ENCODE measurements around the gene AK3. TPM values are rescaled to one million over a fixed set of nuclear protein-coding genes. Genes with fewer than 3 reads are reported as not detected.
"Not testable (repeated sequence)": the region's sequence is repeated elsewhere in the genome, so short reads cannot be mapped to it uniquely, and the experiment has no call there.

AK3 gene
- polyA plus RNA-seq, 3 donors, result 3.7 to 14.5 (median 13.8) TPM

DNA sequence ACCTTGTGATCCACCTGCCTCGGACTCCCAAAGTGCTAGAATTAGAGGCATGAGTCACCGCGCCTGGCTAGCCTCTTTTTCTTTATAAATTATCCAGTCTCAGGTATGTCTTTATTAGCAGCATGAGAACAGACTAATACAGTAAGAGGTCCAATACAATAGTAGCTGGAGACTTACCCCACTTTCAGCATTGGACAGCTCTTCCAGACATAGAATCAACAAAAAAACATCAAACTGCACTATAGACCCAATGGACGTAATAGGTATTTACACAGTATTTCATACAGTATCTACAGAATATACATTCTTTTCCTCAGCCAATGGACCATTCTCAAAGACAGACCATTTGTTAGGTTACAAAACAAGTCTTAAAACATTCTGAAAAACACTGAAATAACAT lies 45.6 kb upstream of the AK3 start:
- intact Hi-C loops (cut with micrococcal nuclease), result no loop called here
- Mint-ChIP-seq H3K27ac (no peak overlapping the region), H3K4me3 (no peak overlapping the region), H3K4me1 (no peaks in the 10 kb centered on the region), H3K27me3 (ENCODE audit: low read depth in 3 of 3) (peaks cover 20 to 22% (median 21%) of the 10 kb centered on the region in 3 donors), H3K36me3 (no peaks in the 10 kb centered on the region), H3K9me3 (peaks cover 0 to 3% (median 0%) of the 10 kb centered on the region in 7 donors)
- H3K4me3 ChIP-seq (replicated peaks in 1 of 3; ENCODE audit: low read depth in 2 of 3, low read length in 3 of 3), result no peak overlapping the region
- no peaks in the 10 kb centered on the region for H3K36me3 ChIP-seq (replicated peaks in 1 of 2; ENCODE audit: control insufficient read depth in 1 of 2, insufficient read depth in 2 of 2, low read length in 2 of 2)
- H3K27ac ChIP-seq (ENCODE audit: low read depth in 1 of 2, low read length in 2 of 2), result no peak overlapping the region
- H3K9ac ChIP-seq (ENCODE audit: insufficient read depth, low read length, poor library complexity, severe bottlenecking), result no peak overlapping the region
- no peak overlapping the region for H2AFZ ChIP-seq (ENCODE audit: insufficient read depth, low read depth, low read length, poor library complexity, severe bottlenecking)
- H3K4me1 ChIP-seq (ENCODE audit: control insufficient read depth in 1 of 2, insufficient read depth in 2 of 2, low read length in 2 of 2), result no peaks in the 10 kb centered on the region
- no peak for DNase-seq
- no peak overlapping the region for H3K4me2 ChIP-seq (replicated peaks; ENCODE audit: extremely low read depth, low read length, poor library complexity, severe bottlenecking)
- no peaks in the 10 kb centered on the region for H3K9me3 ChIP-seq (replicated peaks in 1 of 2; ENCODE audit: control insufficient read depth in 1 of 2, insufficient read depth in 1 of 2, low read length in 2 of 2)
- TF ChIP-seq, protein P1, sequence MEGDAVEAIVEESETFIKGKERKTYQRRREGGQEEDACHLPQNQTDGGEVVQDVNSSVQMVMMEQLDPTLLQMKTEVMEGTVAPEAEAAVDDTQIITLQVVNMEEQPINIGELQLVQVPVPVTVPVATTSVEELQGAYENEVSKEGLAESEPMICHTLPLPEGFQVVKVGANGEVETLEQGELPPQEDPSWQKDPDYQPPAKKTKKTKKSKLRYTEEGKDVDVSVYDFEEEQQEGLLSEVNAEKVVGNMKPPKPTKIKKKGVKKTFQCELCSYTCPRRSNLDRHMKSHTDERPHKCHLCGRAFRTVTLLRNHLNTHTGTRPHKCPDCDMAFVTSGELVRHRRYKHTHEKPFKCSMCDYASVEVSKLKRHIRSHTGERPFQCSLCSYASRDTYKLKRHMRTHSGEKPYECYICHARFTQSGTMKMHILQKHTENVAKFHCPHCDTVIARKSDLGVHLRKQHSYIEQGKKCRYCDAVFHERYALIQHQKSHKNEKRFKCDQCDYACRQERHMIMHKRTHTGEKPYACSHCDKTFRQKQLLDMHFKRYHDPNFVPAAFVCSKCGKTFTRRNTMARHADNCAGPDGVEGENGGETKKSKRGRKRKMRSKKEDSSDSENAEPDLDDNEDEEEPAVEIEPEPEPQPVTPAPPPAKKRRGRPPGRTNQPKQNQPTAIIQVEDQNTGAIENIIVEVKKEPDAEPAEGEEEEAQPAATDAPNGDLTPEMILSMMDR (IDR thresholded peaks at IDR 0.05), result no peak
- H4K20me1 ChIP-seq (ENCODE audit: insufficient read depth, low read length), result no peaks in the 10 kb centered on the region
- 100% methylated on average over 1 of the region's 4 CpGs for WGBS (ENCODE audit: insufficient coverage)
- H3K79me2 ChIP-seq (ENCODE audit: insufficient read depth, low read length), result no peaks in the 10 kb centered on the region
- peaks cover 4 to 11% of the 10 kb centered on the region in 2 donors for H3K27me3 ChIP-seq (ENCODE audit: control insufficient read depth in 2 of 2, insufficient read depth in 2 of 2, low read length in 2 of 2)

DNA sequence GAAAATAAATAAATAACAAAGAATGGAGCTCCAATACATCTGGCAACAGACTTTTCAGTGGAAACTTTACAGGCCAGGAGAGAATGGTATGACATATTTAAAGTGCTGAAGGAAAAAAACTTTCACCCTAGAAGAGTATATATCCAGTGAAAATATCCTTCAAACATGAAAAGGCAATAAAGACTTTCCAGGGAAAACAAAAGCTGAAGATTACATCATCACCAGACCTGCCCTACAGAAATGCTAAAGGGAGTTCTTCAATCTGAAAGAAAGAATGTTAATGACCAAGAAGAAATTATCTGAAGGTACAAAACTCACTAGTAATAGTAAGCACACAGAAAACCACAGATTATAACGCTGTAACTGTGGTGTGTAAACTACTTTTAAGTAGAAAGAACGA lies 43.4 kb upstream of the AK3 start:
- no peaks in the 10 kb centered on the region for H3K27me3 ChIP-seq (ENCODE audit: control insufficient read depth in 2 of 2, insufficient read depth in 2 of 2, low read length in 2 of 2)
- Mint-ChIP-seq H3K36me3 (no peaks in the 10 kb centered on the region), H3K4me1 (peaks cover 6% of the 10 kb centered on the region), H3K27me3 (ENCODE audit: low read depth in 3 of 3) (peaks cover 13 to 21% (median 14%) of the 10 kb centered on the region in 3 donors), H3K9me3 (no peaks in the 10 kb centered on the region), H3K4me3 (no peak overlapping the region), H3K27ac (no peak overlapping the region)
- no peaks in the 10 kb centered on the region for H4K20me1 ChIP-seq (ENCODE audit: insufficient read depth, low read length)
- intact Hi-C loops (cut with micrococcal nuclease), result no loop called here
- H3K36me3 ChIP-seq (replicated peaks in 1 of 2; ENCODE audit: control insufficient read depth in 1 of 2, insufficient read depth in 2 of 2, low read length in 2 of 2), result no peaks in the 10 kb centered on the region
- H3K79me2 ChIP-seq (ENCODE audit: insufficient read depth, low read length), result no peaks in the 10 kb centered on the region
- no peak for DNase-seq
- no CpG with 5 or more reads among the region's 2 CpGs for WGBS (ENCODE audit: insufficient coverage)
- H2AFZ ChIP-seq (ENCODE audit: insufficient read depth, low read depth, low read length, poor library complexity, severe bottlenecking), result no peak overlapping the region
- no peak overlapping the region for H3K4me2 ChIP-seq (replicated peaks; ENCODE audit: extremely low read depth, low read length, poor library complexity, severe bottlenecking)
- H3K9ac ChIP-seq (ENCODE audit: insufficient read depth, low read length, poor library complexity, severe bottlenecking), result no peak overlapping the region
- no peak overlapping the region for H3K4me3 ChIP-seq (replicated peaks in 1 of 3; ENCODE audit: low read depth in 2 of 3, low read length in 3 of 3)
- H3K27ac ChIP-seq (ENCODE audit: low read depth in 1 of 2, low read length in 2 of 2), result no peak overlapping the region
- TF ChIP-seq, protein P1 (IDR thresholded peaks at IDR 0.05), result no peak
- no peaks in the 10 kb centered on the region for H3K4me1 ChIP-seq (ENCODE audit: control insufficient read depth in 1 of 2, insufficient read depth in 2 of 2, low read length in 2 of 2)
- H3K9me3 ChIP-seq (replicated peaks in 1 of 2; ENCODE audit: control insufficient read depth in 1 of 2, insufficient read depth in 1 of 2, low read length in 2 of 2), result no peaks in the 10 kb centered on the region

DNA sequence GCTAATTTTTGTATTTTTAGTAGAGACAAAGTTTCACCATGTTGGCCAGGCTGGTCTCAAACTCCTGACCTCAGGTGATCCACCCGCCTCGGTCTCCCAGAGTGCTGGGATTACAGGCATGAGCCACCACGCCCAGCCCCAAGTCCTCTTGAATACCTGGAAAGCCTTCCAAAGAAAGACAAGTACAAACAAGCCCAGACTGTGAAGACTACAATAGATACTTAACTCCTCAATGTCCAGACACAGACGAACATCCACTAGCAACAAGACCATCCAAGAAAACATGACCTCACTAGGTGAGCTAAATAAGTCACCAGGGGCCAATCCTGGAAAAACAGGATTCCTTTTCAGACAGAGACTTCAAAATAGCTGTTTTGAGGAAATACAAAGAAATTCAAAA lies 42.2 kb upstream of the AK3 start:
- H3K4me1 Mint-ChIP-seq; H3K36me3 ChIP-seq (replicated peaks in 1 of 2; ENCODE audit: control insufficient read depth in 1 of 2, insufficient read depth in 2 of 2, low read length in 2 of 2); H3K4me3 ChIP-seq (replicated peaks in 1 of 3; ENCODE audit: low read depth in 2 of 3, low read length in 3 of 3); H3K27ac Mint-ChIP-seq; H3K27me3 ChIP-seq (ENCODE audit: control insufficient read depth in 2 of 2, insufficient read depth in 2 of 2, low read length in 2 of 2); H3K9ac ChIP-seq (ENCODE audit: insufficient read depth, low read length, poor library complexity, severe bottlenecking); H3K79me2 ChIP-seq (ENCODE audit: insufficient read depth, low read length); H2AFZ ChIP-seq (ENCODE audit: insufficient read depth, low read depth, low read length, poor library complexity, severe bottlenecking); H3K36me3 Mint-ChIP-seq; H3K9me3 ChIP-seq (replicated peaks in 1 of 2; ENCODE audit: control insufficient read depth in 1 of 2, insufficient read depth in 1 of 2, low read length in 2 of 2); DNase-seq; H3K4me1 ChIP-seq (ENCODE audit: control insufficient read depth in 1 of 2, insufficient read depth in 2 of 2, low read length in 2 of 2); H3K9me3 Mint-ChIP-seq; H4K20me1 ChIP-seq (ENCODE audit: insufficient read depth, low read length); H3K27ac ChIP-seq (ENCODE audit: low read depth in 1 of 2, low read length in 2 of 2); intact Hi-C loops (cut with micrococcal nuclease); H3K4me2 ChIP-seq (replicated peaks; ENCODE audit: extremely low read depth, low read length, poor library complexity, severe bottlenecking); H3K4me3 Mint-ChIP-seq: not testable (repeated sequence)
- 92% methylated on average over 2 of the region's 4 CpGs for WGBS (ENCODE audit: insufficient coverage)
- peaks cover 8 to 17% (median 9%) of the 10 kb centered on the region in 3 donors for H3K27me3 Mint-ChIP-seq (ENCODE audit: low read depth in 3 of 3)
